Astrocyte (in vitro differentiated cells and primary cell): ENCODE measurements around the gene LPGAT1. TPM values are rescaled to one million over a fixed set of nuclear protein-coding genes. Genes with fewer than 3 reads are reported as not detected.

Experiments used
- DNase-seq: peaks from one replicate; pipeline ENCODE4 v3.0.0-alpha.2; 2010; ENCODE audit warnings: low read depth
- FAIRE-seq: peaks from 2 replicates; lab custom pipeline; 2011; peaks lifted over from hg19 to GRCh38; lab: Jason Lieb, UNC
- H2AFZ ChIP-seq: 2 replicates; pipeline ENCODE4 v1.6.0; 2012; ENCODE audit warnings: low read depth, low read length, inconsistent platforms
- H3K27ac ChIP-seq: 2 replicates; pipeline ENCODE4 v1.5.1; 2011; ENCODE audit warnings: low read depth, low read length, inconsistent platforms
- H3K27me3 ChIP-seq: 2 replicates; pipeline ENCODE4 v1.6.0; 2011; ENCODE audit warnings: low read length, inconsistent platforms; ENCODE audit not compliant: insufficient read depth
- H3K36me3 ChIP-seq: 2 replicates; pipeline ENCODE4 v1.5.1; 2011; ENCODE audit warnings: low read length, inconsistent platforms; ENCODE audit not compliant: insufficient read depth
- H3K4me1 ChIP-seq: 2 replicates; pipeline ENCODE4 v1.5.1; 2011; ENCODE audit warnings: low read length, inconsistent platforms; ENCODE audit not compliant: insufficient read depth
- H3K4me2 ChIP-seq: 2 replicates; pipeline ENCODE4 v1.6.0; 2012; ENCODE audit warnings: low read length, inconsistent platforms
- H3K4me3 ChIP-seq: 2 replicates; pipeline ENCODE4 v1.5.1; 2011; ENCODE audit warnings: low read depth, mild to moderate bottlenecking, low read length, inconsistent platforms; ENCODE audit not compliant: insufficient read depth
- H3K79me2 ChIP-seq: 2 replicates; pipeline ENCODE4 v1.6.0; 2012; ENCODE audit warnings: mild to moderate bottlenecking, low read length, inconsistent platforms; ENCODE audit not compliant: insufficient read depth
- H3K9ac ChIP-seq: 2 replicates; pipeline ENCODE4 v1.6.0; 2012; ENCODE audit warnings: mild to moderate bottlenecking, low read length, inconsistent platforms
- H3K9me3 ChIP-seq: 2 replicates; pipeline ENCODE4 v1.5.1; 2012; ENCODE audit warnings: low read depth, mild to moderate bottlenecking, low read length, inconsistent platforms; ENCODE audit not compliant: insufficient read depth
- H4K20me1 ChIP-seq: 2 replicates; pipeline ENCODE4 v1.6.0; 2012; ENCODE audit warnings: low read length, inconsistent platforms; ENCODE audit not compliant: insufficient read depth
- H3K27ac Mint-ChIP-seq: one replicate; pipeline ENCODE4 v1.8.0; 2021; ENCODE audit warnings: mild to moderate bottlenecking, mixed read lengths; ENCODE audit not compliant: unreplicated experiment
- H3K27me3 Mint-ChIP-seq: one replicate; pipeline ENCODE4 v1.8.0; 2021; ENCODE audit warnings: low read depth, mixed read lengths; ENCODE audit not compliant: unreplicated experiment
- H3K36me3 Mint-ChIP-seq: one replicate; pipeline ENCODE4 v1.8.0; 2021; ENCODE audit warnings: low read depth, mixed read lengths; ENCODE audit not compliant: unreplicated experiment
- H3K4me1 Mint-ChIP-seq: one replicate; pipeline ENCODE4 v1.8.0; 2021; ENCODE audit warnings: low read depth, mixed read lengths; ENCODE audit not compliant: unreplicated experiment
- H3K4me3 Mint-ChIP-seq: one replicate; pipeline ENCODE4 v1.8.0; 2021; ENCODE audit warnings: mild to moderate bottlenecking, moderate library complexity, mixed read lengths; ENCODE audit not compliant: unreplicated experiment
- H3K9me3 Mint-ChIP-seq: one replicate; pipeline ENCODE4 v1.8.0; 2021; ENCODE audit warnings: mild to moderate bottlenecking, mixed read lengths; ENCODE audit not compliant: unreplicated experiment
- CTCF ChIP-seq: IDR thresholded peaks from 2 replicates; pipeline ENCODE4 v1.5.1; 2011; ENCODE audit warnings: low read depth, mild to moderate bottlenecking, inconsistent platforms, low read length, moderate library complexity; ENCODE audit not compliant: insufficient read depth
- EZH2 ChIP-seq: IDR thresholded peaks from 2 replicates; pipeline ENCODE4 v1.6.1; 2012; ENCODE audit warnings: mild to moderate bottlenecking, low read length, inconsistent platforms; ENCODE audit not compliant: insufficient read depth
- total RNA-seq: library from RNA; stranded (reverse); gene quantifications from 2 replicates; pipeline ENCODE4 v1.2.1, GENCODE V29; 2021

Gene LPGAT1
- total RNA-seq, 1 donor from 2014 or later: 36.7 TPM

DNA sequence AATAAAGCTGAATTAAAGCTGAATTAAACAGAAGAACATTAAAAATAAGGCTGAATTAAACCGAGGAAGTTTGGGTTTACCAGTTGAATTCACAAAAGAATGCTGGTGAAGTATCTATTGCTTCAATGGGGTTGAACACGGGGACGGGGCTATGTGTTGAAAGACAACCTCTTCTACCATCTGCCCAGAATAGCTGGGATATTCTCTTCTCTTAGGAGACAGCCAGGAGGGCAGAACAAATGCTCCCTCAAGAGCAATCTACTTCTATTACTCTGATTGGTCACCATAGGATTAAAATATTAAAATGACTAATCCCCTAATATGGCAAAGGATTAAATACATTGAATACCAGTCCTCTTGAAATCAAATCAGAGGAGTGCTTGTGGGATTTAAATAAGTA is 68.4 kb downstream of the LPGAT1 start:
- Histone ChIP-seq H3K79me2 (no peaks in the 10 kb centered on the region), H3K9ac (no peak overlapping the region), H3K4me2 (no peak overlapping the region), H3K9me3 (no peaks in the 10 kb centered on the region), H3K4me1 (no peaks in the 10 kb centered on the region), H3K4me3 (no peak overlapping the region), H3K36me3 (peaks cover 2% of the 10 kb centered on the region), H3K27me3 (no peaks in the 10 kb centered on the region), H4K20me1 (no peaks in the 10 kb centered on the region), H3K27ac (no peak overlapping the region), H2AFZ (no peak overlapping the region)
- H3K27me3 Mint-ChIP-seq: no peaks in the 10 kb centered on the region
- no peak overlapping the region for H3K27ac Mint-ChIP-seq
- no peak for TF ChIP-seq CTCF
- FAIRE-seq (no peak), DNase-seq (no peak)
- H3K9me3 Mint-ChIP-seq: peaks cover 5% of the 10 kb centered on the region
- H3K4me3 Mint-ChIP-seq: no peak overlapping the region
- H3K36me3 Mint-ChIP-seq: peaks cover 13% of the 10 kb centered on the region
- H3K4me1 Mint-ChIP-seq: no peaks in the 10 kb centered on the region

GRCh38 chr1:211761400-211761799 is 69.2 kb downstream of the LPGAT1 start:
- Mint-ChIP-seq H3K4me1 (no peaks in the 10 kb centered on the region), H3K36me3 (peaks cover 11% of the 10 kb centered on the region), H3K9me3 (peaks cover 5% of the 10 kb centered on the region), H3K27me3 (no peaks in the 10 kb centered on the region), H3K4me3 (no peak overlapping the region), H3K27ac (no peak overlapping the region)
- Histone ChIP-seq H3K9ac (no peak overlapping the region), H3K79me2 (no peaks in the 10 kb centered on the region), H4K20me1 (no peaks in the 10 kb centered on the region), H2AFZ (no peak overlapping the region), H3K9me3 (no peaks in the 10 kb centered on the region), H3K4me3 (no peak overlapping the region), H3K36me3 (peaks cover 2% of the 10 kb centered on the region), H3K27ac (no peak overlapping the region), H3K4me2 (no peak overlapping the region), H3K27me3 (no peaks in the 10 kb centered on the region), H3K4me1 (no peaks in the 10 kb centered on the region)
- FAIRE-seq (no peak), DNase-seq (no peak)
- TF ChIP-seq EZH2 (no peak), CTCF (no peak)

DNA sequence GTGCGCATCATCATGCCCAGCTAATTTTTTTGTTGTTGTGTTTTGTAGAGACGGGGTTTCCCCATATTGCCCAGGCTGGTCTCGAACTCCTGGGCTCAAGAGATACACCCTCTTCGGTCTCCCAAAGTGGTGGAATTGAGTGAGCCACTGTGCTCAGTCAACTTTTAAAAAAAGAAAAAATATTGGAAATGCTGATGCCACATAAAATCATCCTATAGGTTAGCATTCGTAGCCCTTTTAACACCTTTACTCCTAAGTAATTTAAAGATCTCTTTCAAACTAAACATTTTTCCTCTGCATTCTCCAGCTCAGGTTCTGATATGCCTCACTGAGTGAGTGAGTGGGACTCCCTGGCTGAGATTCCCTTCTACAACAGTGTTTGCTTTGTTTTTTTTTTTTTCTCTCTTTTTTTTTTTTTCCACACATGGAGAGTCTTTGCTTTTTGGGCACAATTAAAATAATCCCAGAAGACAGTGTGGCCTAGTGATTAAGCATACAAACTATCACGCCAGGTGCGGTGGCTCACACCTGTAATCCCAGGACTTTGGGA is 74.0 kb downstream of the LPGAT1 start:
- Mint-ChIP-seq H3K4me1 (peaks cover 2% of the 10 kb centered on the region), H3K27ac (no peak overlapping the region), H3K4me3 (no peak overlapping the region), H3K9me3 (peaks cover 5% of the 10 kb centered on the region), H3K36me3 (peaks cover 8% of the 10 kb centered on the region), H3K27me3 (no peaks in the 10 kb centered on the region)
- Histone ChIP-seq H3K36me3 (peaks cover 2% of the 10 kb centered on the region), H2AFZ (no peak overlapping the region), H3K79me2 (no peaks in the 10 kb centered on the region), H3K9me3 (no peaks in the 10 kb centered on the region), H3K27ac (no peak overlapping the region), H3K27me3 (no peaks in the 10 kb centered on the region), H3K4me2 (no peak overlapping the region), H4K20me1 (no peaks in the 10 kb centered on the region), H3K9ac (no peak overlapping the region), H3K4me3 (no peak overlapping the region), H3K4me1 (no peaks in the 10 kb centered on the region)
- DNase-seq (no peak), FAIRE-seq (no peak)
- TF ChIP-seq CTCF (no peak), EZH2 (no peak)
